Vagina (tissue), 2 donors: ENCODE results near the gene TNS2. TPM values are rescaled to one million over a fixed set of nuclear protein-coding genes. Genes with fewer than 3 reads are reported as not detected.

Source experiments
- DNase-seq, 2 donors: peaks; one replicate each; pipeline ENCODE4 v3.0.0-alpha.2; 2017; ENCODE audit errors: extremely low spot score in 2 of 2
- H3K27ac ChIP-seq: fragments of 200-600 bp; sonication (generic); one replicate; pipeline ENCODE4 v1.5.1; 2019
- H3K27me3 ChIP-seq: fragments of 200-600 bp; sonication (generic); one replicate; pipeline ENCODE4 v1.5.1; 2019
- H3K36me3 ChIP-seq, 2 donors: fragments of 200-600 bp; sonication (generic); one replicate each; pipeline ENCODE4 v1.5.1; 2017 to 2019
- H3K4me1 ChIP-seq: fragments of 200-600 bp; sonication (generic); one replicate; pipeline ENCODE4 v1.5.1; 2019
- H3K4me3 ChIP-seq, 2 donors: fragments of 200-600 bp; sonication (generic); 1 replicate in 1 of 2; 2 replicates in 1 of 2; pipeline ENCODE4 v1.5.1; 2016 to 2019
- H3K9me3 ChIP-seq: fragments of 200-600 bp; sonication (generic); one replicate; pipeline ENCODE4 v1.5.1; 2019
- POLR2A ChIP-seq, 2 donors: fragments of 450-650 bp; IDR thresholded peaks; one replicate each; pipeline ENCODE4 v1.6.1; 2017; ENCODE audit warnings: antibody characterized with exemption in 2 of 2, mild to moderate bottlenecking in 2 of 2, moderate library complexity in 2 of 2
- POLR2AphosphoS5 ChIP-seq, 2 donors: sonication (generic); formaldehyde crosslinking; IDR thresholded peaks; one replicate each; pipeline ENCODE4 v1.9.0; 2017; ENCODE audit warnings: antibody characterized with exemption in 2 of 2, mild to moderate bottlenecking in 2 of 2, low read depth in 1 of 2; ENCODE audit not compliant: insufficient read depth in 1 of 2
- intact Hi-C: fragments of 100-400 bp; cut with DNase I; formaldehyde crosslinking; loops from one replicate; pipeline ENCODE4 v1.15.1; 2023
- total RNA-seq: library from RNA; depleted of rRNA; stranded (reverse); fragments of >200 nt; gene quantifications from one replicate; pipeline ENCODE4 v1.2.3, GENCODE V29; 2016
- TF ChIP-seq, protein P1 (sequence below), 3 experiments: fragments of 450-650 bp in 2 of 3; fragments of 200-600 bp in 1 of 3; sonication (generic) in 1 of 3; IDR thresholded peaks; one replicate each; pipeline ENCODE4 v1.5.1; 2017 to 2019; ENCODE audit warnings: antibody characterized with exemption in 3 of 3, mild to moderate bottlenecking in 2 of 3, moderate library complexity in 2 of 3

Gene TNS2
- total RNA-seq, 1 donor from 2014 or later: 235 TPM

DNA sequence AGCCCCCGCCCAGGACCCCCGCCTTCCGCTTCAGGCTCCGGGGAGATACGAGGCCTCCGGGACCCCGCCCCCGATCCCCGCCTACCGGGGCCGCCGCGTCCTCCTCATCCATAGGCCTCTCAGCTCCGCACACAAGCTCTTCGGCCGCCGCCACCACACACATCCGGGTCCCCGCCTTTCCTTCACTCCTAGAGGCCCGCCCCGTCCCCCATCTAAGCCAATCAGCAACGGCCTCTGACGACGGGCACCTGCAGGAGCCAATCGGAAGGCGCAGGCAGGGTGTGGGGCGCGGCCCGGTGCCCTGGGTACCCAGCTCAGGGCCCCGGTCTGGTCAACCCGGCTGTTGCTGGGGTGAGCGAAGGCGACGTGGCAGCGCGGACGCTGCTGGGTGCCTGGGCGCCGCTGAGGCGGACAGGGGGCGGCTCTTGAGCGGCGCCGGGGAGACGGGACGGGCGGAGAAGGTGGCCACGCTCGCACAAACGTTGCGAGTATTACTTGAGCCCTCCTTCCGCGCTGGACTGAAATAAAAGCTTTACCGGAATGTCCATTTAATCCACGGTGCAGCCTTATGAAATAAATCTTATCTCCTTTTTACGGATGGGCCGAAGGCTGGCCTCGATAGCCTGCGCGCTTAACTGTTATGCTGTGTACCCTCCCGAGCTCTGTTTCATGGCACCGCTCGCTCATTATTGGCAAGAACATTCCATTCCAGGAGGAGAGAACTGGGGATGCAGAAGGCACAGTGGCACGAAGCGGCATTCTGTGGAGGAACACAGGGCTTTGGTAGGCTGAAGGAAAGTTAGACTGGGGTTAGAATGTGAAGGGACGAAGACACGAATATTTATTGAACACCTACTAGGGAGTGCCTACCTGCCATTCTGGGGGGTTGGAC, 29.6 kb downstream of the TNS2 start, which contains the start of gene SPRYD3:
SPRYD3 (minus strand) TSS at position 165 of the 892 bp plus-strand sequence; CDS start at position 108, 57 bp downstream.
- DNase-seq: peak in 1 of 2 donors; percentile 99
- TF ChIP-seq, protein P1, sequence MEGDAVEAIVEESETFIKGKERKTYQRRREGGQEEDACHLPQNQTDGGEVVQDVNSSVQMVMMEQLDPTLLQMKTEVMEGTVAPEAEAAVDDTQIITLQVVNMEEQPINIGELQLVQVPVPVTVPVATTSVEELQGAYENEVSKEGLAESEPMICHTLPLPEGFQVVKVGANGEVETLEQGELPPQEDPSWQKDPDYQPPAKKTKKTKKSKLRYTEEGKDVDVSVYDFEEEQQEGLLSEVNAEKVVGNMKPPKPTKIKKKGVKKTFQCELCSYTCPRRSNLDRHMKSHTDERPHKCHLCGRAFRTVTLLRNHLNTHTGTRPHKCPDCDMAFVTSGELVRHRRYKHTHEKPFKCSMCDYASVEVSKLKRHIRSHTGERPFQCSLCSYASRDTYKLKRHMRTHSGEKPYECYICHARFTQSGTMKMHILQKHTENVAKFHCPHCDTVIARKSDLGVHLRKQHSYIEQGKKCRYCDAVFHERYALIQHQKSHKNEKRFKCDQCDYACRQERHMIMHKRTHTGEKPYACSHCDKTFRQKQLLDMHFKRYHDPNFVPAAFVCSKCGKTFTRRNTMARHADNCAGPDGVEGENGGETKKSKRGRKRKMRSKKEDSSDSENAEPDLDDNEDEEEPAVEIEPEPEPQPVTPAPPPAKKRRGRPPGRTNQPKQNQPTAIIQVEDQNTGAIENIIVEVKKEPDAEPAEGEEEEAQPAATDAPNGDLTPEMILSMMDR (IDR thresholded peaks at IDR 0.05): no peak
- TF ChIP-seq POLR2AphosphoS5 (IDR thresholded peaks at IDR 0.05; ENCODE audit: insufficient read depth in 1 of 2, low read depth in 1 of 2) (peak; percentile 89 to 98), POLR2A (IDR thresholded peaks at IDR 0.05) (peak in 1 of 2 donors; percentile 88)
- intact Hi-C loops: no loop called here
- H3K4me1 ChIP-seq: peaks cover 46% of the 10 kb centered on the region
- peaks cover 0 to 26% of the 10 kb centered on the region in 2 donors for H3K36me3 ChIP-seq
- H3K27ac ChIP-seq: peak within 1 kb of the TSS; percentile 83
- H3K4me3 ChIP-seq: peak within 1 kb of the TSS; percentile 67 to 87
- no peaks in the 10 kb centered on the region for H3K27me3 ChIP-seq
- no peaks in the 10 kb centered on the region for H3K9me3 ChIP-seq

DNA sequence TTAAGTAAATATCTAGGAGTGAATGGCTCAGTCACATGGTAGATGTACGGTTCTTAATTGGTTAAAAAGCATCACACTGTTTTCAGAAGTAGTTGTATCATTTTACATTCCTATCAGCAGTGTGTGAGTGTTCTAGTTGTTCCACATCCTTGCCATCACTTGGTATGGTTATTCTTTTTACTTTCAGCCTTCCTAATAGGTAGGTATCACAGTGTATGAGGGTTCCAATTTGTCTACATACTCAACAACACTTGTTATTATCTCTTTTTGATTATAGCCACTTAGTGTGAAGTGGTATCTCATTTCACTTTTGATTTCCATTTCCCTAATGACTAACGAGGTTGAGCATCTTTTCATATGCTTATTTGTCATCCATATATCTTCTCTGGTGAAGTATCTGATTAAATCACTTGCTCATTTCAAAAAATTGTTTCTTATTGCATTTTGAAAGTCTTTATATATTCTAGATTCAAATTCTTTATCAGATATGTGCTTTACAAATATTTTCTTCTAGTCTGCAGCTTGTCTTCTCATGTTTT, 32.8 kb downstream of the TNS2 start:
- Histone ChIP-seq H3K9me3 (no peaks in the 10 kb centered on the region), H3K27me3 (no peaks in the 10 kb centered on the region), H3K36me3 (no peaks in the 10 kb centered on the region), H3K4me3 (no peak overlapping the region), H3K27ac (no peak overlapping the region), H3K4me1 (peaks cover 19% of the 10 kb centered on the region)
- DNase-seq: no peak
- TF ChIP-seq, protein P1 (IDR thresholded peaks at IDR 0.05): no peak
- TF ChIP-seq POLR2AphosphoS5 (IDR thresholded peaks at IDR 0.05; ENCODE audit: insufficient read depth in 1 of 2, low read depth in 1 of 2) (no peak), POLR2A (IDR thresholded peaks at IDR 0.05) (no peak)
- intact Hi-C loops: no loop called here

DNA sequence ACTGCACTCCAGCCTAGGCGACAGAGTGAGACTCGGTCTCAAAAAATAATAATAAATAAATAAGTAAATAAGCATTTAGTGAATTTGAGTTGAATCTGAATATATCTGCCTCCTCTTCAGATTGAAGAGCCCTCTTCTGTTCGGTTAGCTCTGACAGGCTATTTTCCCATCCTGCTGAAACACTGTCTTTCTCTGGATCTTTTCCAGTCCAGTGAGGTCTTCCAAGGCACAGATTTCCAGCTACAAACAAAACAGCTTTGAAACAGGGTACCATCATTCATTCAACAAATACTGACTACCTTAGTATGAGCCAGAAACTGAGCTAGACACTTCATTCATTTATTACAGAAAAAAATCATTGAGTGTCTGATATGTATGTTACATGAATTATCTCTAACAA, 36.5 kb downstream of the TNS2 start:
- no peaks in the 10 kb centered on the region for H3K36me3 ChIP-seq
- no peak for TF ChIP-seq POLR2AphosphoS5 (IDR thresholded peaks at IDR 0.05; ENCODE audit: insufficient read depth in 1 of 2, low read depth in 1 of 2)
- TF ChIP-seq, protein P1 (IDR thresholded peaks at IDR 0.05): no peak
- TF ChIP-seq POLR2A (IDR thresholded peaks at IDR 0.05): no peak
- no peaks in the 10 kb centered on the region for H3K27me3 ChIP-seq
- no peaks in the 10 kb centered on the region for H3K9me3 ChIP-seq
- H3K4me1 ChIP-seq: no peaks in the 10 kb centered on the region
- no peak overlapping the region for H3K4me3 ChIP-seq
- intact Hi-C loops: no loop called here
- no peak overlapping the region for H3K27ac ChIP-seq
- no peak for DNase-seq

DNA sequence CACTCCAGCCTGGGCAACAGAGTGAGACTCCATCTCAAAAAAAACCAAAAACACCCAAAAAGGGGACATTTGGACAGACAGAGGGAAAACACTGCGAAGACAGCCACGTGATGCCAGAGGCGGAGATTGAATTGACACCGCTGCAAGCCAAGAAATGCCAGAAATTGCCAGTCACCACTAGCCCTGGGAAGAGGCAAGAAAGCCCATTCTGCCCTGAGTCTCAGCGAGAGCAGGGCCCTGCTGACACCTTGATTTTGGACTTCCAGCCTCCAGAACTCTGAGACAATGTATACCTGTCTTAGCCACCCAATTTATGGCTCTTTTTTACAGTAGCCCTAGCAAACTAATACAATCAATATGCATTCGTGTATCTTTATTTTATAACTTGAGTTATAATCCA, 40.2 kb downstream of the TNS2 start:
- DNase-seq: no peak
- TF ChIP-seq, protein P1 (IDR thresholded peaks at IDR 0.05): no peak
- TF ChIP-seq POLR2A (IDR thresholded peaks at IDR 0.05) (no peak), POLR2AphosphoS5 (IDR thresholded peaks at IDR 0.05; ENCODE audit: insufficient read depth in 1 of 2, low read depth in 1 of 2) (no peak)
- Histone ChIP-seq H3K36me3 (no peaks in the 10 kb centered on the region), H3K4me3 (no peak overlapping the region), H3K9me3 (no peaks in the 10 kb centered on the region), H3K27me3 (no peaks in the 10 kb centered on the region), H3K4me1 (no peaks in the 10 kb centered on the region), H3K27ac (no peak overlapping the region)
- intact Hi-C loops: loop anchor here (10.0 kb wide), 1 partner anchor 45 kb away; no protein-coding TSS in a partner anchor
